GM12878 (cell line): ENCODE data around the gene BBC3. TPM values are rescaled to one million over a fixed set of nuclear protein-coding genes. Genes with fewer than 3 reads are reported as not detected.

Experiments used
- ATF7 ChIP-seq: fragments of 450-650 bp; IDR thresholded peaks from 2 replicates; pipeline ENCODE4 v1.6.1; 2016; ENCODE audit warnings: low read depth, mild to moderate bottlenecking
- BHLHE40 ChIP-seq, 2 experiments: fragments of 450-650 bp in 1 of 2; IDR thresholded peaks; 2 replicates each; pipeline ENCODE4 v1.6.1; 2011 to 2017; ENCODE audit warnings: low read depth in 2 of 2, borderline replicate concordance in 1 of 2, improper control_type of control experiment in 1 of 2, low read length in 1 of 2, mild to moderate bottlenecking in 1 of 2
- EGR1 ChIP-seq, 2 experiments: IDR thresholded peaks; 1 replicate in 1 of 2; 2 replicates in 1 of 2; pipeline ENCODE4 v1.6.1; 2011 to 2012; ENCODE audit warnings: low read depth in 2 of 2, low read length in 2 of 2, borderline replicate concordance in 1 of 2, mild to moderate bottlenecking in 1 of 2, moderate library complexity in 1 of 2
- GATAD2B ChIP-seq: fragments of 450-650 bp; conservative IDR thresholded peaks from 2 replicates; pipeline ENCODE4 v1.6.1; 2017; ENCODE audit warnings: low read depth, mild to moderate bottlenecking, moderate library complexity
- HDGF ChIP-seq: fragments of 450-650 bp; IDR thresholded peaks from 2 replicates; pipeline ENCODE4 v1.6.1; 2016; ENCODE audit warnings: antibody characterized with exemption
- LARP7 ChIP-seq: fragments of 450-650 bp; IDR thresholded peaks from 2 replicates; pipeline ENCODE4 v1.6.1; 2017; ENCODE audit warnings: mild to moderate bottlenecking
- MEF2A ChIP-seq: IDR thresholded peaks from 2 replicates; pipeline ENCODE4 v1.6.1; 2011; ENCODE audit warnings: low read depth, mild to moderate bottlenecking, low read length, moderate library complexity; ENCODE audit not compliant: insufficient read depth
- MXI1 ChIP-seq: fragments of 150-350 bp; IDR thresholded peaks from 2 replicates; pipeline ENCODE4 v1.6.1; 2011; ENCODE audit warnings: low read depth, mild to moderate bottlenecking, inconsistent platforms, low read length, improper control_type of control experiment
- MYC ChIP-seq: IDR thresholded peaks from 2 replicates; pipeline ENCODE4 v1.6.1; 2011; ENCODE audit warnings: mild to moderate bottlenecking, low read length, moderate library complexity, inconsistent platforms; ENCODE audit not compliant: insufficient read depth, insufficient replicate concordance, insufficient read length, severe bottlenecking
- NBN ChIP-seq: fragments of 450-650 bp; IDR thresholded peaks from 2 replicates; pipeline ENCODE4 v1.6.1; 2016
- NFYA ChIP-seq: IDR thresholded peaks from 2 replicates; pipeline ENCODE4 v1.6.1; 2011; ENCODE audit warnings: low read depth, mild to moderate bottlenecking, low read length, improper control_type of control experiment, borderline replicate concordance
- NKRF ChIP-seq: fragments of 450-650 bp; conservative IDR thresholded peaks from 2 replicates; pipeline ENCODE4 v1.6.1; 2017; ENCODE audit warnings: mild to moderate bottlenecking, moderate library complexity
- NR2F1 ChIP-seq: fragments of 450-650 bp; conservative IDR thresholded peaks from 2 replicates; pipeline ENCODE4 v1.6.1; 2017; ENCODE audit warnings: mild to moderate bottlenecking
- PML ChIP-seq: IDR thresholded peaks from 2 replicates; pipeline ENCODE4 v1.6.1; 2012; ENCODE audit warnings: low read length, inconsistent platforms
- POLR2A ChIP-seq: IDR thresholded peaks from 2 replicates; pipeline ENCODE4 v1.6.1; 2011; ENCODE audit warnings: low read depth, mild to moderate bottlenecking, low read length
- POLR2AphosphoS2 ChIP-seq: IDR thresholded peaks from 2 replicates; pipeline ENCODE4 v1.6.1; 2011; ENCODE audit warnings: low read depth, mild to moderate bottlenecking, low read length, improper control_type of control experiment, moderate library complexity
- POLR2AphosphoS5 ChIP-seq: IDR thresholded peaks from 2 replicates; pipeline ENCODE4 v1.6.1; 2011; ENCODE audit warnings: mild to moderate bottlenecking, low read length, inconsistent platforms
- RAD21 ChIP-seq: IDR thresholded peaks from 2 replicates; pipeline ENCODE4 v1.6.1; 2011; ENCODE audit warnings: mild to moderate bottlenecking, low read depth, low read length, moderate library complexity; ENCODE audit not compliant: insufficient read depth
- RB1 ChIP-seq: fragments of 450-650 bp; formaldehyde crosslinking; IDR thresholded peaks from 2 replicates; pipeline ENCODE4 v1.6.1; 2017; ENCODE audit warnings: mild to moderate bottlenecking, borderline replicate concordance
- RCOR1 ChIP-seq: conservative IDR thresholded peaks from 2 replicates; pipeline ENCODE4 v1.6.1; 2012; ENCODE audit warnings: low read depth, low read length, improper control_type of control experiment
- SMAD5 ChIP-seq: IDR thresholded peaks from 2 replicates; pipeline ENCODE4 v1.6.1; 2016; ENCODE audit warnings: antibody characterized with exemption, low read depth
- SREBF2 ChIP-seq: IDR thresholded peaks from 2 replicates; pipeline ENCODE4 v1.6.1; 2012; ENCODE audit warnings: mild to moderate bottlenecking, low read length
- TAF1 ChIP-seq: IDR thresholded peaks from 2 replicates; pipeline ENCODE4 v1.6.1; 2011; ENCODE audit warnings: mild to moderate bottlenecking, low read depth, low read length, borderline replicate concordance
- USF1 ChIP-seq: IDR thresholded peaks from 2 replicates; pipeline ENCODE4 v1.6.1; 2011; ENCODE audit warnings: borderline replicate concordance, low read depth, mild to moderate bottlenecking, moderate library complexity, mixed read lengths, low read length; ENCODE audit not compliant: insufficient read depth; ENCODE audit errors: extremely low read length
- ZNF592 ChIP-seq: fragments of 450-650 bp; IDR thresholded peaks from 2 replicates; pipeline ENCODE4 v1.6.1; 2017; ENCODE audit warnings: mild to moderate bottlenecking, moderate library complexity
- polyA plus RNA-seq, 11 experiments: library from polyadenylated mRNA; depleted of rRNA in 4 of 11; unstranded in 6 of 11; stranded (reverse) in 5 of 11; fragments of >200 nt; fragmentation: Nextera tagmentation in 4 of 11; fragmentation: Illumina TruSeq in 1 of 11; extraction: Ambion mirVana in 4 of 11; extraction: Trizol in 1 of 11; gene quantifications; 1 replicate in 1 of 11; 2 replicates in 10 of 11; pipeline versions ENCODE4 v1.2.1 to v1.2.3, GENCODE V29; 2011 to 2016; ENCODE audit warnings: inconsistent platforms in 2 of 11, missing spikeins in 2 of 11, low read depth in 1 of 11
- total RNA-seq, 4 experiments: library from RNA; depleted of rRNA in 3 of 4; stranded (reverse); fragments of >200 nt in 3 of 4; fragmentation: Illumina TruSeq in 1 of 4; extraction: Trizol in 1 of 4; gene quantifications; 2 replicates each; pipeline versions ENCODE4 v1.2.1 to v1.2.3, GENCODE V29; 2013 to 2021

Gene BBC3
- total and polyA plus RNA-seq, 10 of the 15 experiments (the other 5 are each of a cell fraction or from before 2014, with no cell fraction given): 0.10 to 17.9 (median 7.5) TPM

GRCh38 chr19:47273313-47274070 lies 42.5 kb upstream of the BBC3 start (continued):
- TF ChIP-seq SMAD5 (peak; percentile 61; the same call in 1 of the 2 replicates), LARP7 (peak; percentile 77), POLR2AphosphoS5 (peak; percentile 90), TAF1 (peak; percentile 76; the same call in 1 of the 2 replicates), RAD21 (no peak), RCOR1 (no peak), POLR2AphosphoS2 (peak; percentile 67; the same call in 1 of the 2 replicates), SREBF2 (no peak), POLR2A (peak; percentile 84), NFYA (no peak), EGR1 (IDR thresholded peaks at IDR 0.05; ENCODE audit: borderline replicate concordance in 1 of 2, low read depth in 2 of 2, low read length in 2 of 2) (no peak), NR2F1 (peak; percentile 47), ZNF592 (no peak), ATF7 (peak; percentile 32; the same call in 1 of the 2 replicates), USF1 (no peak), PML (peak; percentile 72; the same call in 1 of the 2 replicates), NBN (no peak; the same call in 1 of the 2 replicates), HDGF (0 out of 2 replicates have a peak, but pooled peaks have one; percentile 46), MYC (no peak), NKRF (peak; percentile 65), MEF2A (no peak), BHLHE40 (IDR thresholded peaks at IDR 0.05; ENCODE audit: borderline replicate concordance in 1 of 2, low read depth in 2 of 2, low read length in 1 of 2) (peak; percentile 81 to 88), RB1 (peak; percentile 95; the same call in 1 of the 2 replicates), GATAD2B (peak; percentile 71), MXI1 (peak; percentile 67)
